ENCODE measurements around the gene LIX1. TPM values are rescaled to one million over a fixed set of nuclear protein-coding genes. Genes with fewer than 3 reads are reported as not detected.

LIX1 gene
- total and polyA plus RNA-seq, 4 donors, result not detected

GRCh38 chr5:97078958-97079743 is 63.3 kb downstream of the LIX1 start:
- Histone ChIP-seq H3K4me1 (ENCODE audit: control insufficient read depth in 4 of 4, insufficient read depth in 4 of 4, low read length in 3 of 4) (no peaks in the 10 kb centered on the region), H3K9ac (ENCODE audit: low read depth in 1 of 2, low read length in 2 of 2) (no peak overlapping the region), H3K9me3 (ENCODE audit: control insufficient read depth in 4 of 4, low read length in 3 of 4) (no peaks in the 10 kb centered on the region), H3K36me3 (ENCODE audit: control insufficient read depth in 4 of 4, insufficient read depth in 3 of 4, low read depth in 1 of 4, low read length in 3 of 4) (no peaks in the 10 kb centered on the region), H3K27me3 (ENCODE audit: control insufficient read depth in 4 of 4, insufficient read depth in 4 of 4, low read length in 3 of 4) (no peaks in the 10 kb centered on the region), H3K4me3 (ENCODE audit: low read depth in 1 of 3, low read length in 3 of 3) (no peak overlapping the region), H3K27ac (ENCODE audit: low read depth in 1 of 2, low read length in 2 of 2) (no peak overlapping the region)
- TF ChIP-seq MAX (IDR thresholded peaks at IDR 0.05), result no peak
- TF ChIP-seq FOXA2 (IDR thresholded peaks at IDR 0.05), result no peak
- no peak for TF ChIP-seq EGR1 (IDR thresholded peaks at IDR 0.05; ENCODE audit: low read depth in 2 of 2)
- no peak for TF ChIP-seq RXRA (IDR thresholded peaks at IDR 0.05)
- TF ChIP-seq REST (IDR thresholded peaks at IDR 0.05), result no peak
- TF ChIP-seq FOXA1 (IDR thresholded peaks at IDR 0.05), result no peak
- no peak for TF ChIP-seq RAD21 (IDR thresholded peaks at IDR 0.05)
- TF ChIP-seq NR2F2 (IDR thresholded peaks at IDR 0.05), result no peak
- TF ChIP-seq HNF4G (IDR thresholded peaks at IDR 0.05), result no peak
- no peak for TF ChIP-seq TAF1 (conservative IDR thresholded peaks at IDR 0.05)
- no peak for TF ChIP-seq JUND (IDR thresholded peaks at IDR 0.05)
- TF ChIP-seq GABPA (IDR thresholded peaks at IDR 0.05 in 1 of 2, conservative IDR thresholded peaks at IDR 0.05 in 1 of 2), result no peak
- no peak for TF ChIP-seq CTCF (IDR thresholded peaks at IDR 0.05; ENCODE audit: low read depth, low read length, missing input control)
- TF ChIP-seq YY1 (IDR thresholded peaks at IDR 0.05), result no peak
- no peak for TF ChIP-seq ZBTB33 (IDR thresholded peaks at IDR 0.05)
- DNase-seq (ENCODE audit: low spot score), result no peak
- WGBS, result 89% methylated on average over 4 of the region's 4 CpGs

- no peaks in the 10 kb centered on the region for H3K27me3 ChIP-seq (ENCODE audit: control insufficient read depth in 4 of 4, insufficient read depth in 4 of 4, low read length in 3 of 4)
- H3K36me3 ChIP-seq (ENCODE audit: control insufficient read depth in 4 of 4, insufficient read depth in 3 of 4, low read depth in 1 of 4, low read length in 3 of 4), result no peaks in the 10 kb centered on the region
- WGBS, result 89% methylated on average over 4 of the region's 4 CpGs
- H3K9ac ChIP-seq (ENCODE audit: low read depth in 1 of 2, low read length in 2 of 2), result no peak overlapping the region
- H3K9me3 ChIP-seq (ENCODE audit: control insufficient read depth in 4 of 4, low read length in 3 of 4), result no peaks in the 10 kb centered on the region
- no peak for TF ChIP-seq JUND (IDR thresholded peaks at IDR 0.05)
- TF ChIP-seq MAX (IDR thresholded peaks at IDR 0.05), result no peak
- no peak for TF ChIP-seq GABPA (IDR thresholded peaks at IDR 0.05 in 1 of 2, conservative IDR thresholded peaks at IDR 0.05 in 1 of 2)
- TF ChIP-seq SP1 (IDR thresholded peaks at IDR 0.05), result no peak
- no peak for TF ChIP-seq EGR1 (IDR thresholded peaks at IDR 0.05; ENCODE audit: low read depth in 2 of 2)
- TF ChIP-seq ATF3 (IDR thresholded peaks at IDR 0.05), result no peak
- no peak for TF ChIP-seq FOXA2 (IDR thresholded peaks at IDR 0.05)
- TF ChIP-seq RXRA (IDR thresholded peaks at IDR 0.05), result no peak
- no peak for TF ChIP-seq NR2F2 (IDR thresholded peaks at IDR 0.05)
- TF ChIP-seq TAF1 (conservative IDR thresholded peaks at IDR 0.05), result no peak
- TF ChIP-seq FOXA1 (IDR thresholded peaks at IDR 0.05), result no peak
- TF ChIP-seq YY1 (IDR thresholded peaks at IDR 0.05), result no peak
- TF ChIP-seq RAD21 (IDR thresholded peaks at IDR 0.05), result no peak
- no peak for TF ChIP-seq ZBTB33 (IDR thresholded peaks at IDR 0.05)
- no peak for TF ChIP-seq HNF4G (IDR thresholded peaks at IDR 0.05)
- TF ChIP-seq HNF4A (conservative IDR thresholded peaks at IDR 0.05), result no peak
- H3K4me3 ChIP-seq (ENCODE audit: low read depth in 1 of 3, low read length in 3 of 3), result no peak overlapping the region
- no peak for DNase-seq (ENCODE audit: low spot score)
- H3K4me1 ChIP-seq (ENCODE audit: control insufficient read depth in 4 of 4, insufficient read depth in 4 of 4, low read length in 3 of 4), result no peaks in the 10 kb centered on the region
- H3K27ac ChIP-seq (ENCODE audit: low read depth in 1 of 2, low read length in 2 of 2), result no peak overlapping the region
Measured at GRCh38 chr5:97077246-97077645, 65.2 kb downstream of the LIX1 start.
